Measurements from ENCODE around the gene CARF. TPM values are rescaled to one million over a fixed set of nuclear protein-coding genes. Genes with fewer than 3 reads are reported as not detected.
"Not testable (repeated sequence)": the region's sequence is repeated elsewhere in the genome, so short reads cannot be mapped to it uniquely, and the experiment has no call there.

The CARF gene
- total RNA-seq, 1 donor from 2014 or later = 5.5 TPM

DNA sequence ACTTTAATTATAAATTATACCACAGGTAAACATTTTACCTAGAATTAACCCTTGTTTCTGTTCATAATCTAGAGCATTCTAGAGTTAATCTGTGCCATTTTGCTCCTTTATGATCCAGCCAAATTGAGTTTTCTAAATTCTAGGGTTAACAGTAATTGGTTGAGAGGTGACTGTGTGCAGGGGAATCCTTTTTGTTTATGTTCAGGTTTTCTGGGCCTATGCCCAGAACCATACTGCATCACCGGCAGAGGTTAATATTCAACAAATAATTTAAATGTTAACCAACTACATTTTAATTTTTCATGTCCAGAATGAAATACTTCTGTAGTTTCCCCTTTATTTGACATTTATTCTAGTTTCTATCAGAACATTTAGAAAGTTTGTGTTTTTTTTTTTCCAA lies 32.3 kb downstream of the CARF start:
- no peak for TF ChIP-seq CTCF (conservative IDR thresholded peaks at IDR 0.05; ENCODE audit: low read depth, low read length)
- H3K4me3 ChIP-seq (ENCODE audit: low read depth, low read length) = no peak overlapping the region
- DNase-seq (ENCODE audit: low read depth) = no peak

DNA sequence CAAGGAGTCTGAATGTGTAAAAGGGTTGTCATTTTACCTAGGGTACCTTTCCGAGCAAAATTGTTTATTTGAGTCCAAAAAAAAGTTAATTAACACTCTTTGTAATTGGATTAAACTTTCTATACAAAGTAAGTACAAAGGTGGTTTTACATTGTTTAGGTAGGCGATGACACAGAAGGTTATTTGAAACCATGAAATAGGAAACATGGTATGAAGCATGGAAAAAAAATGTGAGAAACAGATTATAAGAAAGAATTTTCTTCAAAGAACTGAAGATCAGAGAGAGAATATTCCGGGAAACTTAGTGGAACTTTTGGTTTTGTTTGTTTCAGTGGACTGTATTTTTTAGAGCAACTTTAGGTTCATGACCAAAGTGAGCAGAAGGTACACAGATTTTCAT lies 32.7 kb downstream of the CARF start:
- no peak for TF ChIP-seq CTCF (conservative IDR thresholded peaks at IDR 0.05; ENCODE audit: low read depth, low read length)
- H3K4me3 ChIP-seq (ENCODE audit: low read depth, low read length) = no peak overlapping the region
- DNase-seq (ENCODE audit: low read depth) = no peak

GRCh38 chr2:202945497-202945896 lies 33.4 kb downstream of the CARF start:
- H3K4me3 ChIP-seq (ENCODE audit: low read depth, low read length) = no peak overlapping the region
- no peak for DNase-seq (ENCODE audit: low read depth)
- no peak for TF ChIP-seq CTCF (conservative IDR thresholded peaks at IDR 0.05; ENCODE audit: low read depth, low read length)

- not testable (repeated sequence) for H3K4me3 ChIP-seq (ENCODE audit: low read depth, low read length); DNase-seq (ENCODE audit: low read depth)
Measured at GRCh38 chr2:202949333-202949732, 37.3 kb downstream of the CARF start.

- no peak for DNase-seq (ENCODE audit: low read depth)
- TF ChIP-seq CTCF (conservative IDR thresholded peaks at IDR 0.05; ENCODE audit: low read depth, low read length) = no peak
- H3K4me3 ChIP-seq (ENCODE audit: low read depth, low read length) = no peak overlapping the region
Measured at GRCh38 chr2:202950592-202950991, 38.5 kb downstream of the CARF start.

GRCh38 chr2:202960524-202960923 lies 48.4 kb downstream of the CARF start:
- no peak for DNase-seq (ENCODE audit: low read depth)
- no peak for TF ChIP-seq CTCF (conservative IDR thresholded peaks at IDR 0.05; ENCODE audit: low read depth, low read length)
- no peak overlapping the region for H3K4me3 ChIP-seq (ENCODE audit: low read depth, low read length)

DNA sequence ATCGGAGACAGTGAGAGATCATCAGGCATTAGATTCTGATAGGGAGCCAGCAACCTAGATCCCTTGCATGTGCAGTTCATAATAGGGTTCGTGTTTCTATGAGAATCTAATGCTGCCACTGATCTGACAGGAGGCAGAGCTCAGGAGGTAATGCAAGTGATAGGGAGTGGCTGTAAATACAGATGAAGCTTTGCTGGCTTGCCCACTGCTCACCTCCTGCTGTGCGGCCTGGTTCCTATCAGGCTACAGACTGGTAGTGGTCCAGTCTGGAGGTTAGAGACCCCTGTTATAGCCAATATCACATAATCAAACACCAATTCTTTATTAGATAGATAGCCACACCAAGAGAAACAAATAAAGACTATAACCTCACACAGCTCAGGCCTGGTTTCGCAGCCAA lies 51.6 kb downstream of the CARF start:
- TF ChIP-seq CTCF (conservative IDR thresholded peaks at IDR 0.05; ENCODE audit: low read depth, low read length) = no peak
- H3K4me3 ChIP-seq (ENCODE audit: low read depth, low read length) = no peak overlapping the region

More for the DNA sequence above, 51.6 kb downstream of the CARF start:
- DNase-seq (ENCODE audit: low read depth) = no peak
